ENCODE measurements around the gene INSYN2A. TPM values are rescaled to one million over a fixed set of nuclear protein-coding genes. Genes with fewer than 3 reads are reported as not detected.

Gene INSYN2A
- total RNA-seq, 4 donors from 2014 or later: 0.11 to 0.23 TPM; not detected in 2

- no peaks in the 10 kb centered on the region for H3K9me3 ChIP-seq
- WGBS: 84% methylated on average over 9 of the region's 9 CpGs
- peak in 1 of 2 donors; percentile 13 for DNase-seq (ENCODE audit: low spot score in 2 of 2)
- H3K4me3 ChIP-seq: no peak overlapping the region
- no peaks in the 10 kb centered on the region for H3K27me3 ChIP-seq
- peaks cover 16% of the 10 kb centered on the region for H3K4me1 ChIP-seq
- no peaks in the 10 kb centered on the region for H3K36me3 ChIP-seq
- TF ChIP-seq EP300 (IDR thresholded peaks at IDR 0.05): no peak
- no peak for TF ChIP-seq CTCF (IDR thresholded peaks at IDR 0.05)
- TF ChIP-seq POLR2A (IDR thresholded peaks at IDR 0.05): no peak
- no peak for TF ChIP-seq POLR2AphosphoS5 (IDR thresholded peaks at IDR 0.05)
- H3K27ac ChIP-seq: no peak overlapping the region
These were observed 41.4 kb downstream of the INSYN2A start for GRCh38 chr10:127154831-127155620.

- WGBS: 91% methylated on average over 4 of the region's 4 CpGs
- Histone ChIP-seq H3K36me3 (no peaks in the 10 kb centered on the region), H3K27me3 (no peaks in the 10 kb centered on the region), H3K4me1 (peaks cover 14% of the 10 kb centered on the region), H3K4me3 (no peak overlapping the region), H3K27ac (no peak overlapping the region), H3K9me3 (no peaks in the 10 kb centered on the region)
- no peak for DNase-seq (ENCODE audit: low spot score in 2 of 2)
- TF ChIP-seq POLR2AphosphoS5 (IDR thresholded peaks at IDR 0.05) (no peak), CTCF (IDR thresholded peaks at IDR 0.05) (no peak), POLR2A (IDR thresholded peaks at IDR 0.05) (no peak), EP300 (IDR thresholded peaks at IDR 0.05) (no peak)
These were observed 43.2 kb downstream of the INSYN2A start for GRCh38 chr10:127153181-127153580.

- Histone ChIP-seq H3K9me3 (no peaks in the 10 kb centered on the region), H3K27me3 (no peaks in the 10 kb centered on the region), H3K4me3 (no peak overlapping the region), H3K4me1 (peaks cover 5% of the 10 kb centered on the region), H3K27ac (no peak overlapping the region), H3K36me3 (no peaks in the 10 kb centered on the region)
- no peak for DNase-seq (ENCODE audit: low spot score in 2 of 2)
- 77% methylated on average over 9 of the region's 9 CpGs for WGBS
- TF ChIP-seq EP300 (IDR thresholded peaks at IDR 0.05) (no peak), POLR2AphosphoS5 (IDR thresholded peaks at IDR 0.05) (no peak), POLR2A (IDR thresholded peaks at IDR 0.05) (no peak), CTCF (IDR thresholded peaks at IDR 0.05) (no peak)
These were observed 44.3 kb downstream of the INSYN2A start for GRCh38 chr10:127151981-127152699.

GRCh38 chr10:127151541-127151940 lies 44.9 kb downstream of the INSYN2A start:
- DNase-seq (ENCODE audit: low spot score in 2 of 2): no peak
- H3K9me3 ChIP-seq: no peaks in the 10 kb centered on the region
- H3K4me1 ChIP-seq: no peaks in the 10 kb centered on the region
- no peaks in the 10 kb centered on the region for H3K27me3 ChIP-seq
- TF ChIP-seq POLR2AphosphoS5 (IDR thresholded peaks at IDR 0.05) (no peak), POLR2A (IDR thresholded peaks at IDR 0.05) (no peak), EP300 (IDR thresholded peaks at IDR 0.05) (no peak), CTCF (IDR thresholded peaks at IDR 0.05) (no peak)
- H3K4me3 ChIP-seq: no peak overlapping the region
- H3K36me3 ChIP-seq: no peaks in the 10 kb centered on the region
- no peak overlapping the region for H3K27ac ChIP-seq
- WGBS: 93% methylated on average over 10 of the region's 10 CpGs

GRCh38 chr10:127150136-127150535 lies 46.3 kb downstream of the INSYN2A start:
- no peaks in the 10 kb centered on the region for H3K27me3 ChIP-seq
- TF ChIP-seq POLR2AphosphoS5 (IDR thresholded peaks at IDR 0.05) (no peak), EP300 (IDR thresholded peaks at IDR 0.05) (no peak), CTCF (IDR thresholded peaks at IDR 0.05) (no peak), POLR2A (IDR thresholded peaks at IDR 0.05) (no peak)
- H3K27ac ChIP-seq: no peak overlapping the region
- WGBS: 98% methylated on average over 4 of the region's 5 CpGs
- H3K9me3 ChIP-seq: no peaks in the 10 kb centered on the region
- H3K4me3 ChIP-seq: no peak overlapping the region
- H3K36me3 ChIP-seq: no peaks in the 10 kb centered on the region
- H3K4me1 ChIP-seq: no peaks in the 10 kb centered on the region
- no peak for DNase-seq (ENCODE audit: low spot score in 2 of 2)
